KMS-11 (cell line): ENCODE results near the gene GUCY2F.

Experiments
- H2AFZ ChIP-seq: fragments of 200-600 bp; sonication (generic); 2 replicates; pipeline ENCODE4 v1.6.1; 2016; ENCODE audit warnings: antibody characterized with exemption, mixed run types, low read depth
- H3K27ac ChIP-seq: fragments of 200-600 bp; sonication (generic); 2 replicates; pipeline ENCODE4 v1.6.1; 2016; ENCODE audit warnings: mild to moderate bottlenecking, mixed run types
- H3K27me3 ChIP-seq: fragments of 200-600 bp; sonication (generic); 2 replicates; pipeline ENCODE4 v1.6.1; 2017; ENCODE audit warnings: mild to moderate bottlenecking, low read depth, mixed run types, moderate library complexity; ENCODE audit not compliant: insufficient read depth
- H3K36me3 ChIP-seq: fragments of 200-600 bp; sonication (generic); 2 replicates; pipeline ENCODE4 v1.6.1; 2017; ENCODE audit warnings: mild to moderate bottlenecking, mixed run types; ENCODE audit not compliant: insufficient read depth
- H3K4me1 ChIP-seq: fragments of 200-600 bp; sonication (generic); 2 replicates; pipeline ENCODE4 v1.6.1; 2016; ENCODE audit warnings: mild to moderate bottlenecking, low read depth, mixed run types; ENCODE audit not compliant: poor library complexity, severe bottlenecking
- H3K4me2 ChIP-seq: fragments of 200-600 bp; sonication (generic); 2 replicates; pipeline ENCODE4 v1.7.0; 2016; ENCODE audit warnings: mild to moderate bottlenecking, mixed run types
- H3K4me3 ChIP-seq: fragments of 200-600 bp; sonication (generic); IDR thresholded peaks from 2 replicates; pipeline ENCODE4 v1.6.1; 2017; ENCODE audit warnings: low read depth, low read length, mixed read lengths; ENCODE audit not compliant: insufficient read depth
- H3K79me2 ChIP-seq: fragments of 200-600 bp; sonication (generic); 2 replicates; pipeline ENCODE4 v1.6.1; 2016; ENCODE audit warnings: low read depth, mixed run types; ENCODE audit not compliant: insufficient read depth
- H3K9ac ChIP-seq: fragments of 200-600 bp; sonication (generic); 2 replicates; pipeline ENCODE4 v1.6.1; 2016; ENCODE audit warnings: mild to moderate bottlenecking, mixed run types
- H4K20me1 ChIP-seq: fragments of 200-600 bp; sonication (generic); 2 replicates; pipeline ENCODE4 v1.6.1; 2016; ENCODE audit warnings: mild to moderate bottlenecking, mixed run types; ENCODE audit not compliant: insufficient read depth
- CTCF ChIP-seq: fragments of 200-600 bp; sonication (generic); conservative IDR thresholded peaks from 2 replicates; pipeline ENCODE4 v1.6.1; 2017; ENCODE audit warnings: low read depth, mild to moderate bottlenecking, antibody characterized with exemption, low read length, moderate library complexity, mixed read lengths

GUCY2F gene

DNA sequence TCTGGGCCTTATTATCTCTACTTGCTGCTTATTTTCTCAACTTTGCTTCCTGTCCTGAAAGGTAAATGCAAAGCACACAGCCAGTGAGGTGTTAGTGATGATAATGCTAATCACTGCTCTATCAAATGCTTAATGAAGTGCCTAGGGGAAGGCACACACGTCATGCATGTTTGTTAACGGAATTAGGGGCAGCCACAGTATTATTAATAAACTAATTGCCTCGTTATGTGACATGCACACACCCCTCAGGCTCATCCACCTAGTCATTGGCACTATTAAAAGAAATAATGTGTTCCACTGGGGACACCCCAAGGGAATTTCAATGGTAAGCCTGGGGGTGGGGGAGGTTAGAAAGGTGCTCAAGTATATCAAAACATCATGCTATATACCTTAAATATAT, 125.2 kb downstream of the GUCY2F start:
- Histone ChIP-seq H3K4me1 (peaks cover 11% of the 10 kb centered on the region), H3K27ac (no peak overlapping the region), H3K36me3 (no peaks in the 10 kb centered on the region), H3K27me3 (no peaks in the 10 kb centered on the region), H3K4me2 (no peak overlapping the region), H2AFZ (no peak overlapping the region), H4K20me1 (no peaks in the 10 kb centered on the region), H3K4me3 (no peak overlapping the region), H3K79me2 (no peaks in the 10 kb centered on the region), H3K9ac (no peak overlapping the region)
- TF ChIP-seq CTCF: no peak

GRCh38 chrX:109352066-109352588, 129.8 kb downstream of the GUCY2F start:
- peaks cover 11% of the 10 kb centered on the region for H3K4me1 ChIP-seq
- H3K79me2 ChIP-seq: no peaks in the 10 kb centered on the region
- no peak overlapping the region for H3K4me2 ChIP-seq
- TF ChIP-seq CTCF: no peak
- H3K4me3 ChIP-seq: no peak overlapping the region
- H3K27me3 ChIP-seq: no peaks in the 10 kb centered on the region
- H3K27ac ChIP-seq: no peak overlapping the region
- no peaks in the 10 kb centered on the region for H4K20me1 ChIP-seq
- no peak overlapping the region for H3K9ac ChIP-seq
- no peaks in the 10 kb centered on the region for H3K36me3 ChIP-seq
- no peak overlapping the region for H2AFZ ChIP-seq

DNA sequence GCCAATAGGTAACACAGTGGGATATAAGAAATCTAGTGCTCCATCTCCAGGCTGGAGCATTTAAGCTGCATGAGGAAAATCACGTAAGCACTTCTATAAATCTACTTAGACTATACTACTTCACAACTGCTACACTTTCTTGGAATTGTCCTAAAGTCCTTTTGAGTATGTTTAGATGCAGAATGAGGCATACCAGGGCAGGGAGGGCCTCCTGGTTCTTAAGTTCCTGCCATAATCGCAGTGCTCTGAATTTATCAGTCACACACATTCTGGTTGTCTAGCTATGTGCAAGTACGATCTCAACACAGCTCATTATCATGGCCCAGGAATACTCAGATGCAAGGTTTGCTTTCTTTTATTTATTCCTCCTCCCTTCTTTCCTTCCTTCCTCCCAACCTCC, 130.3 kb downstream of the GUCY2F start:
- no peaks in the 10 kb centered on the region for H4K20me1 ChIP-seq
- H2AFZ ChIP-seq: no peak overlapping the region
- peaks cover 11% of the 10 kb centered on the region for H3K4me1 ChIP-seq
- H3K79me2 ChIP-seq: no peaks in the 10 kb centered on the region
- H3K27ac ChIP-seq: no peak overlapping the region
- H3K9ac ChIP-seq: no peak overlapping the region
- H3K4me3 ChIP-seq: no peak overlapping the region
- no peak overlapping the region for H3K4me2 ChIP-seq
- no peak for TF ChIP-seq CTCF
- no peaks in the 10 kb centered on the region for H3K36me3 ChIP-seq
- no peaks in the 10 kb centered on the region for H3K27me3 ChIP-seq

DNA sequence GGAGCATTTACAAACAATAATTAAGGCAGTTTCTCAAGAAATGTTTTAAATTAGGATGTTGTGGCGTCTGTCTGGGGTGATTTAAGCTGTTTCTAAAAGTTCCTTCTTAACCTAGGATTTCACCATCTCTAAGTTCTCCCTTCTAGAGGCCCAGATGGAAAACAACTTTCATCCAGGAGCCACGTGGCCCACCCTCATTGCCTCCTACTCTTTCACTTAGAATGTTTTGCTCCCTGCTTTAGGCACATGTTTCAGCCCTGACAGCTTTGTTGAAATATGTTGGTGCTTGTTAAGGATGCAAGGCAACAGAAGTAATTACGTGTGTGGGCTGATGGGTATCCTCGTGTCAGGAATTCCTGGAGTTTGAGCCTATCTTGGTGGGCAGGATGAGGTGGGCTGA, 131.3 kb downstream of the GUCY2F start:
- no peak for TF ChIP-seq CTCF
- no peaks in the 10 kb centered on the region for H3K27me3 ChIP-seq

DNA sequence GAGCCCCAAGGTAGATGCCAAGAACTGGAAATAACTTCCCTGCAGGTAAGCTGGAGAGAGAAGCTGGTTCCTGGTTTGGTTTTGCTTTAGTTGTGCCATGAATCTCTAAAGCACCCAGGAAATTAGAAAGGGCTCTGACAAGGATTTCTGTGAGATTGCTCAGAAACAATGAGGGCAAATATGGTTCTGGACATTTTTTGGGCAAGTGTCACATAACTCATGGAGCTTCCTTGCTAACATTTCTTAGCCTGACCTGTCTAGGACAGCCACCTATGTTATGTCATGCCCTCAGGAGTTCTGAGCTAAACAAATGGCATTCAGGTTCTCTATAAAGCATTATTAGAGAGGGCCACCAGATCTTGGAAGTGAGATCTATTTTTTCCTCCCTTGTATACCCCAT, 131.8 kb downstream of the GUCY2F start:
- H3K27me3 ChIP-seq: no peaks in the 10 kb centered on the region
- H3K27ac ChIP-seq: no peak overlapping the region
- H3K4me3 ChIP-seq: no peak overlapping the region
- TF ChIP-seq CTCF: no peak
- no peak overlapping the region for H3K4me2 ChIP-seq
- H3K9ac ChIP-seq: no peak overlapping the region
- no peak overlapping the region for H2AFZ ChIP-seq
- H3K4me1 ChIP-seq: peaks cover 11% of the 10 kb centered on the region
- H4K20me1 ChIP-seq: no peaks in the 10 kb centered on the region
- no peaks in the 10 kb centered on the region for H3K36me3 ChIP-seq
- no peaks in the 10 kb centered on the region for H3K79me2 ChIP-seq

More for the DNA sequence above, 131.3 kb downstream of the GUCY2F start:
- Histone ChIP-seq H3K27ac (no peak overlapping the region), H4K20me1 (no peaks in the 10 kb centered on the region), H3K4me2 (no peak overlapping the region), H3K9ac (no peak overlapping the region), H3K79me2 (no peaks in the 10 kb centered on the region), H3K36me3 (no peaks in the 10 kb centered on the region), H3K4me3 (no peak overlapping the region), H3K4me1 (peaks cover 11% of the 10 kb centered on the region), H2AFZ (no peak overlapping the region)
